ENCODE measurements around the gene HTRA2.

Gene HTRA2

GRCh38 chr2:74528600-74529356 lies 955 bp upstream of the HTRA2 start:
- peak overlapping the region; percentile 40 for H2BK15ac ChIP-seq (ENCODE audit: low read length)
- H3K9me3 ChIP-seq (replicated peaks in 1 of 2; ENCODE audit: control insufficient read depth in 2 of 2, insufficient read depth in 1 of 2, low read depth in 1 of 2, low read length in 2 of 2), result peaks cover 0 to 2% of the 10 kb centered on the region in 2 donors
- H2BK5ac ChIP-seq (ENCODE audit: low read length), result peak overlapping the region; percentile 70
- no peak overlapping the region for H2BK120ac ChIP-seq (ENCODE audit: low read depth, low read length)
- H3K23ac ChIP-seq (ENCODE audit: low read depth, low read length, poor library complexity), result no peak overlapping the region
- H3K4me2 ChIP-seq (ENCODE audit: insufficient read depth, low read length, poor library complexity, severe bottlenecking), result peak overlapping the region; percentile 66
- H2AFZ ChIP-seq (ENCODE audit: low read length), result peak overlapping the region; percentile 97
- peaks cover 5% of the 10 kb centered on the region for H3K79me1 ChIP-seq (ENCODE audit: low read depth, low read length)
- no CpG with 5 or more reads among the region's 29 CpGs for WGBS, 2 donors (ENCODE audit: extremely low coverage in 2 of 2, insufficient read length in 2 of 2, insufficient replicate concordance in 1 of 2)
- H4K91ac ChIP-seq (ENCODE audit: low read depth, low read length, poor library complexity), result no peak overlapping the region
- H2BK12ac ChIP-seq (ENCODE audit: low read length), result peak overlapping the region; percentile 11
- H3K27ac ChIP-seq (replicated peaks; ENCODE audit: low read length), result no peak overlapping the region
- no peak overlapping the region for H3K4ac ChIP-seq (ENCODE audit: low read length)
- H2AK5ac ChIP-seq (ENCODE audit: low read depth, low read length), result peak overlapping the region; percentile 59
- peaks cover 37 to 61% of the 10 kb centered on the region in 2 donors for H3K36me3 ChIP-seq (replicated peaks in 1 of 2; ENCODE audit: control insufficient read depth in 2 of 2, insufficient read depth in 2 of 2, low read length in 2 of 2)
- peak overlapping the region; percentile 95 for H3K9ac ChIP-seq (ENCODE audit: low read depth, low read length, poor library complexity)
- no peak overlapping the region for H4K8ac ChIP-seq (ENCODE audit: low read depth, low read length)
- no peaks in the 10 kb centered on the region for H3K27me3 ChIP-seq (ENCODE audit: control insufficient read depth in 3 of 3, insufficient read depth in 3 of 3, low read depth in 1 of 3, low read length in 3 of 3)
- H3K4me3 ChIP-seq (ENCODE audit: low read length in 2 of 2), result peak overlapping the region; percentile 72 to 95
- H3K4me1 ChIP-seq (ENCODE audit: control insufficient read depth in 2 of 2, insufficient read depth in 1 of 2, low read depth in 1 of 2, low read length in 2 of 2), result peaks cover 11 to 17% of the 10 kb centered on the region in 2 donors
- no peak overlapping the region for H3K14ac ChIP-seq (ENCODE audit: low read length)
- H3K18ac ChIP-seq (ENCODE audit: low read length), result peak overlapping the region; percentile 94
- DNase-seq (ENCODE audit: low spot score), result no peak

- Histone ChIP-seq H3K4ac (ENCODE audit: low read length) (no peak overlapping the region), H3K4me2 (ENCODE audit: insufficient read depth, low read length, poor library complexity, severe bottlenecking) (peak overlapping the region; percentile 81), H2AK5ac (ENCODE audit: low read depth, low read length) (peak overlapping the region; percentile 12), H2BK120ac (ENCODE audit: low read depth, low read length) (no peak overlapping the region), H3K27ac (replicated peaks; ENCODE audit: low read length) (no peak overlapping the region), H2AFZ (ENCODE audit: low read length) (peak overlapping the region; percentile 97), H2BK15ac (ENCODE audit: low read length) (peak overlapping the region; percentile 25), H3K4me1 (ENCODE audit: control insufficient read depth in 2 of 2, insufficient read depth in 1 of 2, low read depth in 1 of 2, low read length in 2 of 2) (peaks cover 11 to 17% of the 10 kb centered on the region in 2 donors), H3K79me1 (ENCODE audit: low read depth, low read length) (peaks cover 5% of the 10 kb centered on the region), H3K27me3 (ENCODE audit: control insufficient read depth in 3 of 3, insufficient read depth in 3 of 3, low read depth in 1 of 3, low read length in 3 of 3) (no peaks in the 10 kb centered on the region), H3K9ac (ENCODE audit: low read depth, low read length, poor library complexity) (peak overlapping the region; percentile 93), H3K23ac (ENCODE audit: low read depth, low read length, poor library complexity) (peak overlapping the region; percentile 76), H3K18ac (ENCODE audit: low read length) (peak overlapping the region; percentile 95), H2BK5ac (ENCODE audit: low read length) (peak overlapping the region; percentile 89), H3K36me3 (replicated peaks in 1 of 2; ENCODE audit: control insufficient read depth in 2 of 2, insufficient read depth in 2 of 2, low read length in 2 of 2) (peaks cover 39 to 74% of the 10 kb centered on the region in 2 donors), H4K91ac (ENCODE audit: low read depth, low read length, poor library complexity) (no peak overlapping the region), H4K8ac (ENCODE audit: low read depth, low read length) (no peak overlapping the region), H3K14ac (ENCODE audit: low read length) (peak overlapping the region; percentile 73), H3K4me3 (ENCODE audit: low read length in 2 of 2) (peak overlapping the region; percentile 72 to 89), H2BK12ac (ENCODE audit: low read length) (no peak overlapping the region), H3K9me3 (replicated peaks in 1 of 2; ENCODE audit: control insufficient read depth in 2 of 2, insufficient read depth in 1 of 2, low read depth in 1 of 2, low read length in 2 of 2) (peaks cover 0 to 2% of the 10 kb centered on the region in 2 donors)
- no CpG with 5 or more reads among the region's 54 CpGs for WGBS, 2 donors (ENCODE audit: extremely low coverage in 2 of 2, insufficient read length in 2 of 2, insufficient replicate concordance in 1 of 2)
- DNase-seq (ENCODE audit: low spot score), result no peak
Measured at GRCh38 chr2:74530239-74531187, 780 bp downstream of the HTRA2 start.

- Histone ChIP-seq H2BK120ac (ENCODE audit: low read depth, low read length) (no peak overlapping the region), H3K23ac (ENCODE audit: low read depth, low read length, poor library complexity) (no peak overlapping the region), H3K4ac (ENCODE audit: low read length) (no peak overlapping the region), H2BK5ac (ENCODE audit: low read length) (no peak overlapping the region), H3K9me3 (replicated peaks in 1 of 2; ENCODE audit: control insufficient read depth in 2 of 2, insufficient read depth in 1 of 2, low read depth in 1 of 2, low read length in 2 of 2) (peaks cover 0 to 2% of the 10 kb centered on the region in 2 donors), H2AFZ (ENCODE audit: low read length) (no peak overlapping the region), H3K4me3 (ENCODE audit: low read length in 2 of 2) (no peak overlapping the region), H3K27me3 (ENCODE audit: control insufficient read depth in 3 of 3, insufficient read depth in 3 of 3, low read depth in 1 of 3, low read length in 3 of 3) (no peaks in the 10 kb centered on the region), H3K27ac (replicated peaks; ENCODE audit: low read length) (no peak overlapping the region), H4K91ac (ENCODE audit: low read depth, low read length, poor library complexity) (no peak overlapping the region), H3K4me2 (ENCODE audit: insufficient read depth, low read length, poor library complexity, severe bottlenecking) (no peak overlapping the region), H3K9ac (ENCODE audit: low read depth, low read length, poor library complexity) (no peak overlapping the region), H2BK12ac (ENCODE audit: low read length) (no peak overlapping the region), H2BK15ac (ENCODE audit: low read length) (no peak overlapping the region), H2AK5ac (ENCODE audit: low read depth, low read length) (no peak overlapping the region), H3K14ac (ENCODE audit: low read length) (no peak overlapping the region), H3K18ac (ENCODE audit: low read length) (no peak overlapping the region), H3K4me1 (ENCODE audit: control insufficient read depth in 2 of 2, insufficient read depth in 1 of 2, low read depth in 1 of 2, low read length in 2 of 2) (peaks cover 11 to 17% of the 10 kb centered on the region in 2 donors), H3K79me1 (ENCODE audit: low read depth, low read length) (peaks cover 5% of the 10 kb centered on the region), H4K8ac (ENCODE audit: low read depth, low read length) (no peak overlapping the region), H3K36me3 (replicated peaks in 1 of 2; ENCODE audit: control insufficient read depth in 2 of 2, insufficient read depth in 2 of 2, low read length in 2 of 2) (peaks cover 32 to 69% of the 10 kb centered on the region in 2 donors)
- WGBS, 2 donors (ENCODE audit: extremely low coverage in 2 of 2, insufficient read length in 2 of 2, insufficient replicate concordance in 1 of 2), result no CpG with 5 or more reads among the region's 7 CpGs
- DNase-seq (ENCODE audit: low spot score), result no peak
Measured at GRCh38 chr2:74531666-74532065, 1.9 kb downstream of the HTRA2 start.

- Histone ChIP-seq H3K79me1 (ENCODE audit: low read depth, low read length) (peaks cover 5% of the 10 kb centered on the region), H3K9me3 (replicated peaks in 1 of 2; ENCODE audit: control insufficient read depth in 2 of 2, insufficient read depth in 1 of 2, low read depth in 1 of 2, low read length in 2 of 2) (no peaks in the 10 kb centered on the region), H2BK5ac (ENCODE audit: low read length) (no peak overlapping the region), H3K14ac (ENCODE audit: low read length) (no peak overlapping the region), H2BK120ac (ENCODE audit: low read depth, low read length) (no peak overlapping the region), H3K4me1 (ENCODE audit: control insufficient read depth in 2 of 2, insufficient read depth in 1 of 2, low read depth in 1 of 2, low read length in 2 of 2) (peaks cover 11 to 17% of the 10 kb centered on the region in 2 donors), H3K4me3 (ENCODE audit: low read length in 2 of 2) (no peak overlapping the region), H3K4ac (ENCODE audit: low read length) (no peak overlapping the region), H3K18ac (ENCODE audit: low read length) (no peak overlapping the region), H3K27ac (replicated peaks; ENCODE audit: low read length) (no peak overlapping the region), H4K91ac (ENCODE audit: low read depth, low read length, poor library complexity) (no peak overlapping the region), H3K9ac (ENCODE audit: low read depth, low read length, poor library complexity) (no peak overlapping the region), H2BK15ac (ENCODE audit: low read length) (no peak overlapping the region), H2AK5ac (ENCODE audit: low read depth, low read length) (no peak overlapping the region), H3K36me3 (replicated peaks in 1 of 2; ENCODE audit: control insufficient read depth in 2 of 2, insufficient read depth in 2 of 2, low read length in 2 of 2) (peaks cover 26 to 63% of the 10 kb centered on the region in 2 donors), H2AFZ (ENCODE audit: low read length) (no peak overlapping the region), H2BK12ac (ENCODE audit: low read length) (no peak overlapping the region), H3K27me3 (ENCODE audit: control insufficient read depth in 3 of 3, insufficient read depth in 3 of 3, low read depth in 1 of 3, low read length in 3 of 3) (no peaks in the 10 kb centered on the region), H3K23ac (ENCODE audit: low read depth, low read length, poor library complexity) (no peak overlapping the region), H3K4me2 (ENCODE audit: insufficient read depth, low read length, poor library complexity, severe bottlenecking) (no peak overlapping the region), H4K8ac (ENCODE audit: low read depth, low read length) (no peak overlapping the region)
- no peak for DNase-seq (ENCODE audit: low spot score)
Measured at GRCh38 chr2:74532222-74532621, 2.5 kb downstream of the HTRA2 start.

Measured in neuronal stem cell (in vitro differentiated cells).